ENCODE results near the gene SLC29A1.
A peak's percentile ranks its signal among the peaks of the same experiment; 100 is the strongest.

Gene SLC29A1

GRCh38 chr6:44235269-44235668 is 11.9 kb downstream of the SLC29A1 start:
- Histone ChIP-seq H3K23ac (ENCODE audit: low read length in 2 of 2) (no peak overlapping the region), H3K4me3 (ENCODE audit: insufficient read depth in 1 of 2, low read depth in 1 of 2, low read length in 2 of 2) (no peak overlapping the region), H2AFZ (ENCODE audit: low read depth, low read length) (no peak overlapping the region), H2BK5ac (ENCODE audit: low read depth, low read length, poor library complexity, severe bottlenecking) (peak overlapping the region; percentile 25), H3K18ac (ENCODE audit: low read depth in 1 of 2, low read length in 2 of 2) (no peak overlapping the region), H2AK5ac (ENCODE audit: low read length, severe bottlenecking) (peak overlapping the region; percentile 20), H2BK120ac (ENCODE audit: low read depth, low read length) (no peak overlapping the region), H3K9me3 (ENCODE audit: control insufficient read depth, low read length) (no peaks in the 10 kb centered on the region), H3K36me3 (ENCODE audit: control insufficient read depth in 1 of 2, insufficient read depth in 2 of 2, low read depth in 1 of 2, low read length in 2 of 2) (peaks cover 14 to 33% of the 10 kb centered on the region in 2 experiments), H2BK15ac (ENCODE audit: low read depth, poor library complexity, severe bottlenecking) (peak overlapping the region; percentile 21), H3K14ac (ENCODE audit: low read length in 2 of 2) (no peak overlapping the region), H3K4ac (ENCODE audit: low read depth in 1 of 2, low read length in 2 of 2) (no peak overlapping the region), H3K79me1 (replicated peaks; ENCODE audit: low read length, poor library complexity, severe bottlenecking) (peaks cover 2% of the 10 kb centered on the region), H3K4me2 (ENCODE audit: low read length, poor library complexity, severe bottlenecking) (peak overlapping the region; percentile 1), H3K9ac (ENCODE audit: low read length) (peak overlapping the region; percentile 40), H3K4me1 (ENCODE audit: control insufficient read depth, insufficient read depth, low read depth, low read length) (peaks cover 25% of the 10 kb centered on the region), H3K27ac (ENCODE audit: low read length, poor library complexity, severe bottlenecking) (peak overlapping the region; percentile 74), H4K8ac (ENCODE audit: low read length) (no peak overlapping the region), H3K27me3 (ENCODE audit: control insufficient read depth in 1 of 2, insufficient read depth in 1 of 2, low read length in 2 of 2) (no peaks in the 10 kb centered on the region), H2BK12ac (ENCODE audit: low read length in 2 of 2) (no peak overlapping the region), H4K91ac (ENCODE audit: low read length) (no peak overlapping the region)
- no peak for DNase-seq
- 89% methylated on average over 5 of the region's 6 CpGs for whole genome bisulfite sequencing

GRCh38 chr6:44235891-44236516 is 12.6 kb downstream of the SLC29A1 start:
- Histone ChIP-seq H2BK5ac (ENCODE audit: low read depth, low read length, poor library complexity, severe bottlenecking) (no peak overlapping the region), H3K4me2 (ENCODE audit: low read length, poor library complexity, severe bottlenecking) (no peak overlapping the region), H2BK120ac (ENCODE audit: low read depth, low read length) (no peak overlapping the region), H3K23ac (ENCODE audit: low read length in 2 of 2) (no peak overlapping the region), H3K9me3 (ENCODE audit: control insufficient read depth, low read length) (no peaks in the 10 kb centered on the region), H3K27ac (ENCODE audit: low read length, poor library complexity, severe bottlenecking) (no peak overlapping the region), H3K36me3 (ENCODE audit: control insufficient read depth in 1 of 2, insufficient read depth in 2 of 2, low read depth in 1 of 2, low read length in 2 of 2) (peaks cover 12 to 26% of the 10 kb centered on the region in 2 experiments), H2BK15ac (ENCODE audit: low read depth, poor library complexity, severe bottlenecking) (no peak overlapping the region), H3K79me1 (replicated peaks; ENCODE audit: low read length, poor library complexity, severe bottlenecking) (peaks cover 2% of the 10 kb centered on the region), H4K8ac (ENCODE audit: low read length) (no peak overlapping the region), H3K4me3 (ENCODE audit: insufficient read depth in 1 of 2, low read depth in 1 of 2, low read length in 2 of 2) (no peak overlapping the region), H3K14ac (ENCODE audit: low read length in 2 of 2) (no peak overlapping the region), H3K18ac (ENCODE audit: low read depth in 1 of 2, low read length in 2 of 2) (no peak overlapping the region), H2AFZ (ENCODE audit: low read depth, low read length) (no peak overlapping the region), H4K91ac (ENCODE audit: low read length) (no peak overlapping the region), H3K27me3 (ENCODE audit: control insufficient read depth in 1 of 2, insufficient read depth in 1 of 2, low read length in 2 of 2) (no peaks in the 10 kb centered on the region), H3K9ac (ENCODE audit: low read length) (no peak overlapping the region), H3K4ac (ENCODE audit: low read depth in 1 of 2, low read length in 2 of 2) (no peak overlapping the region), H3K4me1 (ENCODE audit: control insufficient read depth, insufficient read depth, low read depth, low read length) (peaks cover 25% of the 10 kb centered on the region), H2AK5ac (ENCODE audit: low read length, severe bottlenecking) (peak overlapping the region; percentile 25), H2BK12ac (ENCODE audit: low read length in 2 of 2) (no peak overlapping the region)
- DNase-seq: no peak
- WGBS: 98% methylated on average over 5 of the region's 6 CpGs

- WGBS: 43% methylated on average over 19 of the region's 22 CpGs
- Histone ChIP-seq H3K79me1 (replicated peaks; ENCODE audit: low read length, poor library complexity, severe bottlenecking) (peaks cover 2% of the 10 kb centered on the region), H3K23ac (ENCODE audit: low read length in 2 of 2) (no peak overlapping the region), H3K36me3 (ENCODE audit: control insufficient read depth in 1 of 2, insufficient read depth in 2 of 2, low read depth in 1 of 2, low read length in 2 of 2) (peaks cover 2 to 15% of the 10 kb centered on the region in 2 experiments), H4K8ac (ENCODE audit: low read length) (peak overlapping the region; percentile 87), H3K4me2 (ENCODE audit: low read length, poor library complexity, severe bottlenecking) (peak overlapping the region; percentile 84), H3K18ac (ENCODE audit: low read depth in 1 of 2, low read length in 2 of 2) (peak overlapping the region; percentile 89 to 93), H3K9ac (ENCODE audit: low read length) (peak overlapping the region; percentile 84), H3K9me3 (ENCODE audit: control insufficient read depth, low read length) (no peaks in the 10 kb centered on the region), H4K91ac (ENCODE audit: low read length) (peak overlapping the region; percentile 88), H2BK5ac (ENCODE audit: low read depth, low read length, poor library complexity, severe bottlenecking) (peak overlapping the region; percentile 80), H2AFZ (ENCODE audit: low read depth, low read length) (peak overlapping the region; percentile 70), H2BK12ac (ENCODE audit: low read length in 2 of 2) (peak overlapping the region in 1 of 2 experiments; percentile 76), H2BK15ac (ENCODE audit: low read depth, poor library complexity, severe bottlenecking) (peak overlapping the region; percentile 95), H3K27ac (ENCODE audit: low read length, poor library complexity, severe bottlenecking) (peak overlapping the region; percentile 96), H2AK5ac (ENCODE audit: low read length, severe bottlenecking) (peak overlapping the region; percentile 96), H3K4me3 (ENCODE audit: insufficient read depth in 1 of 2, low read depth in 1 of 2, low read length in 2 of 2) (peak overlapping the region; percentile 55 to 75), H3K27me3 (ENCODE audit: control insufficient read depth in 1 of 2, insufficient read depth in 1 of 2, low read length in 2 of 2) (no peaks in the 10 kb centered on the region), H2BK120ac (ENCODE audit: low read depth, low read length) (peak overlapping the region; percentile 61), H3K14ac (ENCODE audit: low read length in 2 of 2) (peak overlapping the region in 1 of 2 experiments; percentile 91), H3K4me1 (ENCODE audit: control insufficient read depth, insufficient read depth, low read depth, low read length) (peaks cover 25% of the 10 kb centered on the region), H3K4ac (ENCODE audit: low read depth in 1 of 2, low read length in 2 of 2) (peak overlapping the region; percentile 20 to 84)
- DNase-seq: peak; percentile 98
These were observed 13.8 kb downstream of the SLC29A1 start for GRCh38 chr6:44237021-44237812.

GRCh38 chr6:44237813-44238433 is 14.5 kb downstream of the SLC29A1 start:
- Histone ChIP-seq H3K36me3 (ENCODE audit: control insufficient read depth in 1 of 2, insufficient read depth in 2 of 2, low read depth in 1 of 2, low read length in 2 of 2) (peaks cover 0 to 9% of the 10 kb centered on the region in 2 experiments), H3K4ac (ENCODE audit: low read depth in 1 of 2, low read length in 2 of 2) (peak overlapping the region in 1 of 2 experiments; percentile 84), H3K9me3 (ENCODE audit: control insufficient read depth, low read length) (no peaks in the 10 kb centered on the region), H2BK5ac (ENCODE audit: low read depth, low read length, poor library complexity, severe bottlenecking) (peak overlapping the region; percentile 80), H3K4me3 (ENCODE audit: insufficient read depth in 1 of 2, low read depth in 1 of 2, low read length in 2 of 2) (peak overlapping the region; percentile 55 to 75), H4K91ac (ENCODE audit: low read length) (peak overlapping the region; percentile 88), H3K27me3 (ENCODE audit: control insufficient read depth in 1 of 2, insufficient read depth in 1 of 2, low read length in 2 of 2) (no peaks in the 10 kb centered on the region), H3K9ac (ENCODE audit: low read length) (peak overlapping the region; percentile 84), H3K14ac (ENCODE audit: low read length in 2 of 2) (no peak overlapping the region), H3K79me1 (replicated peaks; ENCODE audit: low read length, poor library complexity, severe bottlenecking) (peaks cover 2% of the 10 kb centered on the region), H3K27ac (ENCODE audit: low read length, poor library complexity, severe bottlenecking) (peak overlapping the region; percentile 96), H2BK15ac (ENCODE audit: low read depth, poor library complexity, severe bottlenecking) (peak overlapping the region; percentile 95), H3K23ac (ENCODE audit: low read length in 2 of 2) (no peak overlapping the region), H2AK5ac (ENCODE audit: low read length, severe bottlenecking) (peak overlapping the region; percentile 68), H4K8ac (ENCODE audit: low read length) (peak overlapping the region; percentile 87), H3K4me2 (ENCODE audit: low read length, poor library complexity, severe bottlenecking) (peak overlapping the region; percentile 84), H2AFZ (ENCODE audit: low read depth, low read length) (peak overlapping the region; percentile 70), H3K18ac (ENCODE audit: low read depth in 1 of 2, low read length in 2 of 2) (peak overlapping the region; percentile 87 to 93), H3K4me1 (ENCODE audit: control insufficient read depth, insufficient read depth, low read depth, low read length) (peaks cover 25% of the 10 kb centered on the region), H2BK12ac (ENCODE audit: low read length in 2 of 2) (peak overlapping the region in 1 of 2 experiments; percentile 37), H2BK120ac (ENCODE audit: low read depth, low read length) (peak overlapping the region; percentile 61)
- under 1% methylated on average over 41 of the region's 42 CpGs for WGBS
- peak; percentile 83 for DNase-seq
